Heart right ventricle (tissue), 16 donors: ENCODE measurements around the gene FBN3. TPM values are rescaled to one million over a fixed set of nuclear protein-coding genes. Genes with fewer than 3 reads are reported as not detected.

Experiments
- ATAC-seq, 8 donors: fragments of 200-7000 bp; cut with Tn5 transposase; one replicate each; pipeline ENCODE4 v1.9.1; 2020; ENCODE audit warnings: mild to moderate bottlenecking in 8 of 8, moderate library complexity in 8 of 8, moderate number of reproducible peaks in 1 of 8
- DNase-seq, 2 donors: peaks; one replicate each; pipeline ENCODE4 v3.0.0-alpha.2; 2020
- H3K27ac ChIP-seq, 10 donors: fragments of 200-600 bp; sonication (generic) in 2 of 10; one replicate each; pipeline versions ENCODE4 v1.5.0 to v1.8.0; 2020 to 2022; ENCODE audit warnings: mild to moderate bottlenecking in 3 of 10
- H3K27me3 ChIP-seq, 7 donors: fragments of 200-600 bp; one replicate each; pipeline ENCODE4 v1.8.0; 2021 to 2022; ENCODE audit warnings: mild to moderate bottlenecking in 2 of 7
- H3K36me3 ChIP-seq, 9 donors: fragments of 200-600 bp; sonication (generic) in 1 of 9; one replicate each; pipeline versions ENCODE4 v1.5.0 to v1.8.0; 2020 to 2022; ENCODE audit warnings: mild to moderate bottlenecking in 2 of 9
- H3K4me1 ChIP-seq, 9 donors: fragments of 200-600 bp; sonication (generic) in 1 of 9; one replicate each; pipeline versions ENCODE4 v1.5.0 to v1.8.0; 2020 to 2022; ENCODE audit warnings: mild to moderate bottlenecking in 4 of 9
- H3K4me3 ChIP-seq, 10 donors: fragments of 200-600 bp; sonication (generic) in 2 of 10; one replicate each; pipeline versions ENCODE4 v1.5.0 to v1.8.0; 2020 to 2022; ENCODE audit warnings: mild to moderate bottlenecking in 7 of 10, moderate library complexity in 2 of 10
- H3K9me3 ChIP-seq, 11 donors: fragments of 200-600 bp in 10 of 11; sonication (generic) in 2 of 11; one replicate each; pipeline versions ENCODE4 v1.5.0 to v1.8.0; 2013 to 2022; ENCODE audit warnings: mild to moderate bottlenecking in 2 of 11, control low read depth in 1 of 11, moderate library complexity in 1 of 11
- CTCF ChIP-seq, 9 donors: fragments of 200-600 bp; sonication (generic) in 2 of 9; IDR thresholded peaks; one replicate each; pipeline versions ENCODE4 v1.5.0 to v1.8.0; 2021 to 2022; ENCODE audit warnings: antibody characterized with exemption in 9 of 9, mild to moderate bottlenecking in 5 of 9, moderate library complexity in 1 of 9
- WGBS, 2 donors: extraction: QIAGEN DNeasy Blood & Tissue Kit; methylation state at CpG; one replicate each; pipeline ENCODE4 v1.1.7; 2013; ENCODE audit warnings: inconsistent platforms in 1 of 2; 5-methylcytosine and 5-hydroxymethylcytosine counted together
- intact Hi-C, 10 donors: fragments of 100-400 bp; cut with DNase I; formaldehyde crosslinking; loops; one replicate each; pipeline versions ENCODE4 v1.11.1 to v1.14.2; 2022
- polyA plus RNA-seq, 2 donors: library from polyadenylated mRNA; stranded (reverse); fragments of 200-250 nt; gene quantifications; one replicate each; pipeline ENCODE4 v1.2.3, GENCODE V29; 2013
- total RNA-seq, 10 donors: library from RNA; stranded (reverse); fragmentation: NEBNext Ultra II Directional in 3 of 10; extraction: Animal tissue kit (Norgen Biotek cat#: 25700) in 3 of 10; gene quantifications; one replicate each; pipeline versions ENCODE4 v1.2.1 to v1.2.4, GENCODE V29; 2021 to 2023
- donor health status: Arrhythmogenic right ventricular cardiomyopathy.
- donor health status: ischemic (EF 13 %, LVEDD 7.1; RV severe dilation, severe dysfunction).
- donor health status: healthy with polysubstance abuse.
- donor health status: DM: no; HTN: yes; CAD: no.
- donor health status: DM: no; HTN: no; CAD: no.
- donor health status: ischemic (EF 25% LVEDD 6.9; RV normal size, moderate dysfunction).
- donor health status: ischemic (EF 25% LVEDD 5.7; RV mildly dilated, moderate dysfunction).
- donor health status: healthy.
- donor health status: DM: yes; HTN: yes; CAD: no.
- donor health status: Ischemic cardiomyopathy.
- donor health status: ischemic (EF 35%, LVEDD 5.7; RV mildly dilated, moderate dysfunction).
- donor health status: nonischemic (EF 11% LVEDD 7.7; RV severe dilation, severe dysfunction).
- donor health status: DM: yes; HTN: yes; CAD: no.
- donor health status: PGD.
- donor health status: ischemic (EF 29% LVEDD 5.4; RV normal size, mild dysfunction).
- donor health status: nonischemic (EF 23%, LVEDD 6.1; RV moderate dilation, normal function).

FBN3 gene
- total and polyA plus RNA-seq, 12 donors: 0.05 to 0.26 (median 0.06) TPM; not detected in 9

GRCh38 chr19:8042900-8043299 is 106.5 kb downstream of the FBN3 start:
- intact Hi-C loops: no loop called here
- no peak overlapping the region for H3K4me3 ChIP-seq
- no peak for ATAC-seq
- H3K27me3 ChIP-seq: peaks cover 0 to 20% (median 5%) of the 10 kb centered on the region in 7 donors
- no peaks in the 10 kb centered on the region for H3K9me3 ChIP-seq
- H3K36me3 ChIP-seq: no peaks in the 10 kb centered on the region
- 86 to 88% methylated on average over 9 of the region's 9 CpGs for WGBS, 2 donors
- H3K27ac ChIP-seq: no peak overlapping the region
- no peaks in the 10 kb centered on the region for H3K4me1 ChIP-seq
- no peak for DNase-seq
- TF ChIP-seq CTCF (IDR thresholded peaks at IDR 0.05): no peak

- DNase-seq (no peak), ATAC-seq (no peak)
- Histone ChIP-seq H3K4me1 (no peaks in the 10 kb centered on the region), H3K9me3 (no peaks in the 10 kb centered on the region), H3K36me3 (no peaks in the 10 kb centered on the region), H3K27me3 (peaks cover 0 to 21% (median 5%) of the 10 kb centered on the region in 7 donors), H3K27ac (no peak overlapping the region), H3K4me3 (no peak overlapping the region)
- 71 to 72% methylated on average over 7 of the region's 7 CpGs for WGBS, 2 donors
- intact Hi-C loops: no loop called here
- no peak for TF ChIP-seq CTCF (IDR thresholded peaks at IDR 0.05)
Observed at GRCh38 chr19:8041531-8041931, 107.9 kb downstream of the FBN3 start.

GRCh38 chr19:8039231-8039630 is 110.2 kb downstream of the FBN3 start:
- Histone ChIP-seq H3K4me3 (no peak overlapping the region), H3K9me3 (no peaks in the 10 kb centered on the region), H3K27ac (no peak overlapping the region), H3K27me3 (peaks cover 0 to 33% (median 6%) of the 10 kb centered on the region in 7 donors), H3K36me3 (no peaks in the 10 kb centered on the region), H3K4me1 (no peaks in the 10 kb centered on the region)
- DNase-seq: no peak
- no peak for ATAC-seq
- intact Hi-C loops: no loop called here
- no peak for TF ChIP-seq CTCF (IDR thresholded peaks at IDR 0.05)
- 95 to 100% methylated on average over 3 of the region's 3 CpGs for WGBS, 2 donors

GRCh38 chr19:8038815-8039214 is 110.6 kb downstream of the FBN3 start:
- H3K27me3 ChIP-seq: peaks cover 0 to 34% (median 6%) of the 10 kb centered on the region in 7 donors
- intact Hi-C loops: no loop called here
- no peaks in the 10 kb centered on the region for H3K4me1 ChIP-seq
- no peak for TF ChIP-seq CTCF (IDR thresholded peaks at IDR 0.05)
- no peak for ATAC-seq
- 76 to 80% methylated on average over 6 of the region's 6 CpGs for WGBS, 2 donors
- no peaks in the 10 kb centered on the region for H3K36me3 ChIP-seq
- no peaks in the 10 kb centered on the region for H3K9me3 ChIP-seq
- no peak overlapping the region for H3K27ac ChIP-seq
- no peak overlapping the region for H3K4me3 ChIP-seq
- no peak for DNase-seq
